B cell (primary cell): ENCODE data around the gene CT45A10. TPM values are rescaled to one million over a fixed set of nuclear protein-coding genes. Genes with fewer than 3 reads are reported as not detected.

Experiments used
- ATAC-seq: fragments of 200-7000 bp; cut with Tn5 transposase; one replicate; pipeline ENCODE4 v1.10.0; 2021; ENCODE audit warnings: low read depth, mild to moderate bottlenecking, moderate number of reproducible peaks, moderate library complexity
- CTCF ChIA-PET: fragments of 350-600 bp; sonication (Branson Sonifier 250); formaldehyde crosslinking; loops from one replicate; lab custom pipeline; 2021; ENCODE audit warnings: antibody characterized with exemption, inconsistent platforms; lab: Charles Lee
- POLR2A ChIA-PET: fragments of 350-600 bp; sonication (Branson Sonifier 250); formaldehyde crosslinking; loops from one replicate; lab custom pipeline; 2021; ENCODE audit warnings: antibody characterized with exemption; lab: Charles Lee
- DNase-seq: peaks from one replicate; pipeline ENCODE4 v3.0.0; 2013
- H2AFZ ChIP-seq: 2 replicates; pipeline ENCODE4 v1.6.1; 2012; ENCODE audit warnings: mild to moderate bottlenecking, low read depth, low read length; ENCODE audit not compliant: insufficient read depth, poor library complexity, severe bottlenecking
- H3K27ac ChIP-seq, 2 donors: 1 replicate in 1 of 2; 2 replicates in 1 of 2; pipeline ENCODE4 v1.5.1; 2012 to 2013; ENCODE audit warnings: low read length in 2 of 2, mild to moderate bottlenecking in 2 of 2, moderate library complexity in 1 of 2
- H3K27me3 ChIP-seq, 4 experiments: fragments of 200-600 bp in 1 of 4; sonication (generic) in 1 of 4; replicated peaks in 1 of 4; 1 replicate in 2 of 4; 2 replicates in 2 of 4; pipeline versions ENCODE4 v1.6.1 to v1.7.0; 2013 to 2016; ENCODE audit warnings: low read length in 3 of 4, mild to moderate bottlenecking in 2 of 4, mixed read lengths in 1 of 4, moderate library complexity in 1 of 4; ENCODE audit not compliant: insufficient read depth in 4 of 4, control insufficient read depth in 3 of 4; ENCODE audit errors: control extremely low read depth in 1 of 4
- H3K36me3 ChIP-seq, 2 experiments: replicated peaks in 1 of 2; 1 replicate in 1 of 2; 2 replicates in 1 of 2; pipeline versions ENCODE4 v1.6.1 to v1.7.1; 2013; ENCODE audit warnings: low read length in 1 of 2; ENCODE audit not compliant: insufficient read depth in 2 of 2, control insufficient read depth in 1 of 2; ENCODE audit errors: control extremely low read depth in 1 of 2, extremely low read depth in 1 of 2
- H3K4me1 ChIP-seq, 2 donors: fragments of 200-600 bp in 1 of 2; sonication (generic) in 1 of 2; 1 replicate in 1 of 2; 2 replicates in 1 of 2; pipeline versions ENCODE4 v1.5.1 to v1.6.1; 2013 to 2017; ENCODE audit warnings: low read length in 2 of 2; ENCODE audit not compliant: control insufficient read depth in 2 of 2, insufficient read depth in 2 of 2
- H3K4me2 ChIP-seq: replicated peaks from 2 replicates; pipeline ENCODE3; 2012; ENCODE audit warnings: mild to moderate bottlenecking, low read depth, low read length; ENCODE audit not compliant: poor library complexity, severe bottlenecking
- H3K4me3 ChIP-seq, 5 experiments: fragments of 200-600 bp in 1 of 5; sonication (generic) in 1 of 5; 1 replicate in 3 of 5; 2 replicates in 2 of 5; pipeline versions ENCODE4 v1.5.1 to v1.7.0; 2011 to 2016; ENCODE audit warnings: low read length in 4 of 5, mild to moderate bottlenecking in 4 of 5, low read depth in 2 of 5, control low read depth in 1 of 5, moderate library complexity in 1 of 5; ENCODE audit not compliant: insufficient read depth in 1 of 5; ENCODE audit errors: control extremely low read depth in 1 of 5, extremely low read depth in 1 of 5
- H3K79me2 ChIP-seq: fragments of 200-600 bp; sonication (generic); one replicate; pipeline ENCODE4 v1.6.0; 2016; ENCODE audit warnings: low read length; ENCODE audit not compliant: control insufficient read depth, insufficient read depth
- H3K9ac ChIP-seq: fragments of 200-600 bp; sonication (generic); 2 replicates; pipeline ENCODE4 v1.6.1; 2017; ENCODE audit warnings: mild to moderate bottlenecking, low read length, moderate library complexity
- H3K9me3 ChIP-seq, 3 donors: one replicate each; pipeline versions ENCODE4 v1.6.1 to v1.7.1; 2013; ENCODE audit warnings: low read length in 2 of 3; ENCODE audit not compliant: control insufficient read depth in 2 of 3, insufficient read depth in 1 of 3; ENCODE audit errors: control extremely low read depth in 1 of 3
- H4K20me1 ChIP-seq: 2 replicates; pipeline ENCODE4 v1.6.0; 2012; ENCODE audit warnings: mild to moderate bottlenecking, low read length; ENCODE audit not compliant: insufficient read depth, control insufficient read depth, poor library complexity, severe bottlenecking
- H3K27ac Mint-ChIP-seq: one replicate; pipeline ENCODE4 v1.8.0; 2021; ENCODE audit warnings: mixed read lengths
- H3K27me3 Mint-ChIP-seq: one replicate; pipeline ENCODE4 v1.8.0; 2021; ENCODE audit warnings: mixed read lengths
- H3K4me1 Mint-ChIP-seq: one replicate; pipeline ENCODE4 v1.8.0; 2021; ENCODE audit warnings: mixed read lengths
- H3K4me3 Mint-ChIP-seq: one replicate; pipeline ENCODE4 v1.8.0; 2021; ENCODE audit warnings: mixed read lengths
- H3K9me3 Mint-ChIP-seq: one replicate; pipeline ENCODE4 v1.8.0; 2022; ENCODE audit warnings: mixed read lengths; ENCODE audit not compliant: insufficient read depth
- CTCF ChIP-seq: fragments of 200-600 bp; IDR thresholded peaks from one replicate; pipeline ENCODE4 v1.8.0; 2022; ENCODE audit warnings: antibody characterized with exemption, mild to moderate bottlenecking
- EZH2 ChIP-seq: IDR thresholded peaks from 2 replicates; pipeline ENCODE4 v1.6.1; 2012; ENCODE audit warnings: borderline replicate concordance, low read depth, mild to moderate bottlenecking, moderate library complexity, low read length; ENCODE audit not compliant: insufficient read depth, poor library complexity, severe bottlenecking
- WGBS: methylation state at CpG from one replicate; pipeline ENCODE4 v1.1.5; 2013; ENCODE audit warnings: missing lambda C conversion rate; ENCODE audit not compliant: insufficient coverage; 5-methylcytosine and 5-hydroxymethylcytosine counted together
- intact Hi-C: fragments of 100-400 bp; cut with micrococcal nuclease; formaldehyde crosslinking; loops from one replicate; pipeline ENCODE4 v1.10.0; 2022
- polyA minus RNA-seq: library from RNA; depleted of rRNA, polyadenylated mRNA; stranded (reverse); fragments of >200 nt; gene quantifications from 2 replicates; pipeline ENCODE4 v1.2.3, GENCODE V29; 2012
- polyA plus RNA-seq: library from polyadenylated mRNA; depleted of rRNA; stranded (reverse); fragments of >200 nt; gene quantifications from 2 replicates; pipeline ENCODE4 v1.2.3, GENCODE V29; 2012
- total RNA-seq, 2 donors: library from RNA; stranded (reverse); fragments of 120-200 nt in 1 of 2; gene quantifications; 1 replicate in 1 of 2; 2 replicates in 1 of 2; pipeline versions ENCODE4 v1.2.3 to v1.2.4, GENCODE V29; 2013 to 2022

The CT45A10 gene
- total RNA-seq, result not detected in 2 replicates
- not detected for total RNA-seq (2013)
- not detected in 2 replicates for polyA plus RNA-seq
- polyA minus RNA-seq, result not detected in 2 replicates

GRCh38 chrX:135893294-135893817 is at the start of gene CT45A10, which contains the start of gene SAGE1:
TSS of gene CT45A10 (minus strand) at chrX:135893444. CDS start at chrX:135885344, 8,100 bp downstream.
TSS of gene SAGE1 (plus strand) at chrX:135893716. CDS start at chrX:135896243, 2,527 bp downstream.
- no peaks in the 10 kb centered on the region for H3K36me3 ChIP-seq
- no peak within 1 kb of the TSS for H3K4me3 ChIP-seq
- H3K27ac ChIP-seq, result no peak within 1 kb of the TSS
- TF ChIP-seq CTCF (no peak), EZH2 (no peak)
- Mint-ChIP-seq H3K27ac (no peak within 1 kb of the TSS), H3K27me3 (no peaks in the 10 kb centered on the region), H3K9me3 (no peaks in the 10 kb centered on the region), H3K4me1 (no peaks in the 10 kb centered on the region), H3K4me3 (no peak within 1 kb of the TSS)
- no peaks in the 10 kb centered on the region for H3K4me1 ChIP-seq
- peaks cover 0 to 4% (median 0%) of the 10 kb centered on the region in 4 experiments for H3K27me3 ChIP-seq
- no peaks in the 10 kb centered on the region for H4K20me1 ChIP-seq
- no peaks in the 10 kb centered on the region for H3K9me3 ChIP-seq
- 100% methylated on average over 2 of the region's 22 CpGs for WGBS
- no peak within 1 kb of the TSS for H2AFZ ChIP-seq
- no peak for DNase-seq
- no peak for ATAC-seq
- ChIA-PET CTCF (no interaction called here), POLR2A (no interaction called here)
- H3K9ac ChIP-seq, result no peak within 1 kb of the TSS
- intact Hi-C loops, result no loop called here
- no peaks in the 10 kb centered on the region for H3K79me2 ChIP-seq
- no peak within 1 kb of the TSS for H3K4me2 ChIP-seq
